ENCODE measurements around the gene PRKCZ.

PRKCZ gene

DNA sequence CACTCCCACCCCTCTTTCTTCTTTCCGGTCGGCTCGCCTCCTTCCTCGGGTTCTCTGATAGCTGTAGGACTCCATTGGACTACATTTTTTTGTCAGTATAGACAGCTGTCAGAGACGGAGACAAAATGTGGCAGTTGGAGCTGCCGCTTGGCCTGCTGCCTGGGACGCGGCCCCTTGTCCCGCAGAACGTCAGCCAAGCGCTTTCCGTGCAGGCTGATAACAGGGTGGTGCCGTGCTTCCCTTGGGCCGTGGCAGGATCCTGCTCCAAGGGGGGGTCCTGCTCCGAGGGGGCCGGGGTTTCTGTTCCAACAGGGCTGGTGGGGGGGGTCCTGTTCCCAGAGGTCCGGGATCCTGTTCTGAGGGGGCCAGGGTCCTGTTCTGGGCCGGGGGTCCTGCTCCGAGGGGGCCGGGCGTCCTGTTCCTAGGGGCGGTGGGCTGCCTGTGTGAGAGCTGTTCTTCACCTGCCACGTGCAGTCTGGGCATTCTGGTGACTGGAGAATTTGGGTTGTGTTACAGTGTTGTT is 182.8 kb downstream of the PRKCZ start:
- DNase-seq, result no peak

DNA sequence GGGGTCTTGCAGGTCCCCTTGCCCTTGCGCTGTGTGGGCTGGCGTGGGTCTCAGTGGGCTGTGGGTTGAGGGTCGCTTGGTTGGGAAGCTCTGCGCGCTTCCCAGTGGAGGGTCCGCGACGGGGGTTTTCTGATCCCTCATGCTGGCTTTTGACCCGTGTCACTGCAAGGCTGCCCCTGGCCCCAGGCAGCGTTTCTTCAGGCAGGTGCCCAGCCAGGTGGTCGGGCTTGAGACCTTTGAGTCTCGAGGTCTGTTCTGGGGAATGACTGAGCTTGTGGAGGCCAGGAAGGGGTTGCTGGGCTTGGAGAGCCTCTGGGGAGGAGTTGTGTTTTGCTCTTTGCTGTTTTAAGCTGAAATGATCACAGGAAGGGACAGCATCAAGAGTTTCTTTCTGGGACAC is 183.3 kb downstream of the PRKCZ start:
- no peak for DNase-seq

DNA sequence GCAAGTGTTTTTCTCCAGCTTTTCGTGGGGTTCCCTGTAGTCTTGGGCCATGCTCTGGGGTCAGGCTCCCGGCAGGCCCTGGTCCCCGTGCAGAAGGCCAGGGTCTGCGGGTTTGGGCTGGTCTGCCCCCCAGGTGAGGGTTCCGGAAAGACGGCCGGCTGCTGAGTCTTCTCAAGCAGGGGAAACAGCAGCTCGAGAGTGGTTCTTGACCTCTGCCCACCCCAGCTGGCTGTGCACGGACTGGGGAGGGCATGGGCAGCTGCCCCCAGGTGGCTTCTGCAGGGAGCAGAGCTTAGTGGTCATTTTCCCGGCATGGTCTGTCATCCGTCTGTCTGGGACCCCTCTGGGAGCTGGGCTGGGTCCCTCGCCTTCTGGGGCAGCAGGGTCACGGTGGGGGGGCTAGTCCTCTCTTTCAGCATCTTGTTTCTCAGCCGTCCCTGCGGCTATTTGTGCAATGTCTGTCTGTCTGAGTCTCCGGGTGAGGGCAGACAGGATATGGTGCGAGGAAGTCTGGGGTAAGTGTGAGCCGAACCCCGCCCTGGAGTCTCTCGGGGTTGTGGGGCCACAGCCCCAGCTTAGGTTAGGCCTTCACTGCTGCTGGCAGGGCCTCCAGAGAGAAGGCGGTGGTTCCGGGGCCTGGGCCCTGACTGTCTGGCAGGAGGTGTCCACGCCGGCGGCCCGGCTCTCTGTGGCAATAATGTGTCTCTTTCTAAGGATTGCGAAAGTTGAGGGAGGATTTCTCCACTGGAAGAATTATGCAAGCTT is 184.0 kb downstream of the PRKCZ start:
- peak; percentile 84 for DNase-seq

DNA sequence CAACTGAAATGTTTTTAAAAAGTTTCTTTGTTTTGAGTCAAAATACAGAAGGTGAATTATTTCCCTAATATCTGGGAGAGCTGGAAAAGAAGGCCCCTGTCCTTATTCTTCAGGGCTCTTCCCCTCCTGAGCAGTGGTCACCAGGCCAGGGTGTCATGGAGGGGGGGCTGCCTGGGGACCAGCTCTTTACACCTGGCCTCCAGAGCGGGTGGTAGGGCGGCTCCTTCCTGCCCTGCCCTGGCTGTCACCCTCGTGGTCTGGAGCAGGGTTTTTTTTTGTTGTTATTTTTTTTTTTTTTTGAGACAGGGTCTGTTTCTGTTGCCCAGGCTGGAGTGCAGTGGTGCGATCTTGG is 184.5 kb downstream of the PRKCZ start:
- no peak for DNase-seq
